HG02798 (cell line): ENCODE measurements around the gene TRH.
"Not testable (repeated sequence)": the region's sequence is repeated elsewhere in the genome, so short reads cannot be mapped to it uniquely, and the experiment has no call there.

Experiments
- ATAC-seq: cut with Tn5 transposase; IDR thresholded peaks from one replicate; pipeline ENCODE4 v1.9.1; 2021; ENCODE audit warnings: mild to moderate bottlenecking; ENCODE audit not compliant: unreplicated experiment, poor library complexity

Gene TRH

GRCh38 chr3:129999176-129999575, 24.7 kb downstream of the TRH start:
- ATAC-seq, result not testable (repeated sequence)

GRCh38 chr3:130002666-130003598, 28.4 kb downstream of the TRH start:
- ATAC-seq, result not testable (repeated sequence)

GRCh38 chr3:130010556-130010955, 36.0 kb downstream of the TRH start:
- ATAC-seq, result no peak

GRCh38 chr3:130012108-130012507, 37.6 kb downstream of the TRH start:
- ATAC-seq, result not testable (repeated sequence)

- ATAC-seq, result not testable (repeated sequence)
These were observed 38.7 kb downstream of the TRH start for GRCh38 chr3:130013246-130013645.

- no peak for ATAC-seq
These were observed 40.0 kb downstream of the TRH start for GRCh38 chr3:130014526-130014925.

GRCh38 chr3:130017661-130018060, 43.1 kb downstream of the TRH start:
- ATAC-seq, result not testable (repeated sequence)

GRCh38 chr3:130026146-130026829, 51.8 kb downstream of the TRH start:
- not testable (repeated sequence) for ATAC-seq

- ATAC-seq, result not testable (repeated sequence)
These were observed 52.9 kb downstream of the TRH start for GRCh38 chr3:130027437-130027836.
